Measurements from ENCODE around the gene PRSS23.

The PRSS23 gene

DNA sequence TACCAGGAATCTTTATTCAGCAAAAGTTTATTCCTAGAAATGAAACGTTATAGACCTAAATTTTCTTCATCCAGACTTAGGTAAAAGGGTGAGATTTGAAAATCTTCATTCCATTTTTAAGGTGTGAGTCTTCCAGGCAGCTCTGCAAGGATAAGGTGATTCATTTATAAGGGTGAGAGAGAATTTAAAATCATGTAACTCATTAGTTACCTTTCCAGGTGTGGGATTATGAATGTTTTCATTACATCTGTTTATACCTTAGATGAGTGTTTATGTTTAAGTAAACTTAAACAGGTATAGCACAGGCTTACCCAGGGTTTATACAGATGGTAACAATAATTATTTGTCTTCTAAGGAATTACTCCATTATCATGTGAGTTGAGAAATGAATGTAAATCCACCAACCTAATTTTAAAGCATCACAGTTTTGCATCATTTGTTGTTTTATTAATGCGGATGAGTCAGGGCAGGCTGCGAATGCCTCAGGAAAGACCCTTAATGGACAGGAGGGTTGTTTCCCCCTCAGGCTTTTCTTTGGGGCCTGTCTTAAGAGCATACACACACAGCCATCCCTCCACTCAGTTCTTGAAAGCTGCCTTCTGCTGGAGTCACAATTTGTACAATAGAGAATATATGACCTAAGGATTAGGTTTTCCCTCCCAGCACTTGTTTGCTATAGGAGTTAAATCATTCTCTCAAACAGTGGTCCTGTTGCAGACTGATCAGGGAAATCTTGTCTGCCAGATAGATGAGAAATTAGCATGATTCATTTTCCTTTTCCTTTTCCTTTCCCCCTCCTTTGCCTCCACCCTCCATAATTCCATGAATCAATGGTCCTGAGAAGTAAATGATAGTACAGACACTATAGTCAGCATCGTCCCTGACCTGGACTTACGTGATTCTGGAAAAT, 3.0 kb downstream of the PRSS23 start:
- H3K27me3 ChIP-seq, result peaks cover 52% of the 10 kb centered on the region
- no peak for DNase-seq
- H3K36me3 ChIP-seq, result no peaks in the 10 kb centered on the region
- H3K4me1 ChIP-seq, result no peaks in the 10 kb centered on the region
- no peak overlapping the region for H3K4me3 ChIP-seq (ENCODE audit: low read depth, low read length)
- TF ChIP-seq, protein P1, sequence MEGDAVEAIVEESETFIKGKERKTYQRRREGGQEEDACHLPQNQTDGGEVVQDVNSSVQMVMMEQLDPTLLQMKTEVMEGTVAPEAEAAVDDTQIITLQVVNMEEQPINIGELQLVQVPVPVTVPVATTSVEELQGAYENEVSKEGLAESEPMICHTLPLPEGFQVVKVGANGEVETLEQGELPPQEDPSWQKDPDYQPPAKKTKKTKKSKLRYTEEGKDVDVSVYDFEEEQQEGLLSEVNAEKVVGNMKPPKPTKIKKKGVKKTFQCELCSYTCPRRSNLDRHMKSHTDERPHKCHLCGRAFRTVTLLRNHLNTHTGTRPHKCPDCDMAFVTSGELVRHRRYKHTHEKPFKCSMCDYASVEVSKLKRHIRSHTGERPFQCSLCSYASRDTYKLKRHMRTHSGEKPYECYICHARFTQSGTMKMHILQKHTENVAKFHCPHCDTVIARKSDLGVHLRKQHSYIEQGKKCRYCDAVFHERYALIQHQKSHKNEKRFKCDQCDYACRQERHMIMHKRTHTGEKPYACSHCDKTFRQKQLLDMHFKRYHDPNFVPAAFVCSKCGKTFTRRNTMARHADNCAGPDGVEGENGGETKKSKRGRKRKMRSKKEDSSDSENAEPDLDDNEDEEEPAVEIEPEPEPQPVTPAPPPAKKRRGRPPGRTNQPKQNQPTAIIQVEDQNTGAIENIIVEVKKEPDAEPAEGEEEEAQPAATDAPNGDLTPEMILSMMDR (IDR thresholded peaks at IDR 0.05; ENCODE audit: low read depth, low read length), result no peak
- no peaks in the 10 kb centered on the region; the same call in 1 of the 2 replicates for H3K9me3 ChIP-seq

DNA sequence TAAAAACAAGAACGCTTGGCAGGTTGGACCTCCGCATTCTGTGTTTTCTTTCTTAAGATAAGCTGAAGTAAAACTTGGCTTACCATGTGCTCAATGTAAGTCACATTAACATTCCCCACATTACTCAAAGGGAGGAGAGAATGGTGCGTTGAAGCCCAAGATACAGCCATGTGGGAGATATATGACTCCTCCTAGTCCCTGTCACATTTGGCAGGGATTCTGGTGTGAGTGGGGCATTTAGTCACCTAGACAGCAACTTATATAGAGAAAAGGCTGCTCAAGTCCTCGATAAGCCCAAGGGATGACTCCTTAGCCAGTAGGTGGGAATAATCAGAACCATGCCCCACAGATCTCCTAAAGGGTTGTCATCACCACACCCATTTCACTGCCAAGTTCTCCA, 4.6 kb downstream of the PRSS23 start:
- Histone ChIP-seq H3K4me1 (no peaks in the 10 kb centered on the region), H3K9me3 (no peaks in the 10 kb centered on the region; the same call in 1 of the 2 replicates), H3K36me3 (no peaks in the 10 kb centered on the region), H3K27me3 (peaks cover 52% of the 10 kb centered on the region), H3K4me3 (ENCODE audit: low read depth, low read length) (no peak overlapping the region)
- no peak for DNase-seq
- TF ChIP-seq, protein P1 (IDR thresholded peaks at IDR 0.05; ENCODE audit: low read depth, low read length), result no peak

DNA sequence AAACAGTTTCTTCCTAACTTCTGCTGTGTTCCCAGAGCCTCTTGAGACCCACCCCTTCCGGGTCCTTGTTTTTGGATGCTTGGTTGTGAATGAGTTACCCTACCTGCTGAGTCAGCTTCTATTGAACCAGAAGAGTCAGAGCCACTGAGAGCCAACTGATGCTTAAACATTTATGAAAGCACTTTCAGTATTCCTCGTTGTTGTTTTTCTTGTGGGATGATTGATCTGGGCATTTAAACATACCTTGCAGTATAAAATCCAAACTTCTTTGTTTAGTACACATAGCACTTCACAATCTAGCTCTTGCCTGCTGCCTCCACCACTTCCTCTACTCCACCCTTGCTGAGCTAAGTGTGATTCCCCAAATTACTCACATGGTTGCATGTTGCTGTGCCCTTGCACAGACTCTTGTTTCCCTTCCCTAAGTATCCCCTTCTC, 5.5 kb downstream of the PRSS23 start:
- Histone ChIP-seq H3K4me1 (no peaks in the 10 kb centered on the region), H3K27me3 (peaks cover 50% of the 10 kb centered on the region), H3K9me3 (no peaks in the 10 kb centered on the region; the same call in 1 of the 2 replicates), H3K4me3 (ENCODE audit: low read depth, low read length) (no peak overlapping the region), H3K36me3 (no peaks in the 10 kb centered on the region)
- DNase-seq, result no peak
- TF ChIP-seq, protein P1 (IDR thresholded peaks at IDR 0.05; ENCODE audit: low read depth, low read length), result no peak

DNA sequence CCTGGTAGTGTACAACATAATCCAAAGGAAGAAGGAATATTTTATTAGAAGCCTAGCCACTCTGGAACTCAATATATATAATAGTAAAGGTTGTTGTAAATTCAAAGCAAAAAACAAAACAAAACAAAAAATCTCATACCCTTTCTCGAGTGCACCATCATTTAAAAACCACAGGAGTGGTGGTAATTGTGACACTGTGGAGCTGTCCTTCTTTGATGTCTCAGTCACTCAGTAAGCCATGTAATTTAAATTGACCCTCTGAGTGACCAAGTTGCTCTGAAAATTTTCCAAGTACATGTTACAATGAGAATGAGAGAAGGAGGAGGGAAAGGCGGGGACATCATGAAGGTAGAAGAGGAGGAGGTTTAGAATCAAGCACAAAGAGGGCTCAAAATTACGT, 6.6 kb downstream of the PRSS23 start:
- TF ChIP-seq, protein P1 (IDR thresholded peaks at IDR 0.05; ENCODE audit: low read depth, low read length), result no peak
- no peak overlapping the region for H3K4me3 ChIP-seq (ENCODE audit: low read depth, low read length)
- DNase-seq, result no peak
- peaks cover 47% of the 10 kb centered on the region for H3K27me3 ChIP-seq
- no peaks in the 10 kb centered on the region for H3K4me1 ChIP-seq
- no peaks in the 10 kb centered on the region for H3K36me3 ChIP-seq
- H3K9me3 ChIP-seq, result no peaks in the 10 kb centered on the region; the same call in 1 of the 2 replicates

DNA sequence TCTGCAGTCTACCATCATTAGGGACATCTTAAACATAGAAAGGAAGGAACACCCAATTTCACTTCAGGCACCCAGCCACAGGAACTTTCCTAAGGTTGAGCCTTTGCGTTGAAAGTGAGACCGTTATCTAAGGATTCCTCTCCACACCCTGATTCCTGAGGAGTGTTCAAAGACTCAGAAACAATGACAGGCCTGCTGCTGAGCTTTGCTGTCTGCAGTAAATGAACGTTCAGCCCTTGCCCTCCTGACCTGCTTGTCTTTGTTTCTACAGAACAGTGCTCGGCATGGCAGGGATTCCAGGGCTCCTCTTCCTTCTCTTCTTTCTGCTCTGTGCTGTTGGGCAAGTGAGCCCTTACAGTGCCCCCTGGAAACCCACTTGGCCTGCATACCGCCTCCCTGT, 7.0 kb downstream of the PRSS23 start:
- no peaks in the 10 kb centered on the region; the same call in 1 of the 2 replicates for H3K9me3 ChIP-seq
- H3K4me1 ChIP-seq, result no peaks in the 10 kb centered on the region
- no peaks in the 10 kb centered on the region for H3K36me3 ChIP-seq
- DNase-seq, result no peak
- TF ChIP-seq, protein P1 (IDR thresholded peaks at IDR 0.05; ENCODE audit: low read depth, low read length), result no peak
- H3K4me3 ChIP-seq (ENCODE audit: low read depth, low read length), result no peak overlapping the region
- H3K27me3 ChIP-seq, result peaks cover 47% of the 10 kb centered on the region

DNA sequence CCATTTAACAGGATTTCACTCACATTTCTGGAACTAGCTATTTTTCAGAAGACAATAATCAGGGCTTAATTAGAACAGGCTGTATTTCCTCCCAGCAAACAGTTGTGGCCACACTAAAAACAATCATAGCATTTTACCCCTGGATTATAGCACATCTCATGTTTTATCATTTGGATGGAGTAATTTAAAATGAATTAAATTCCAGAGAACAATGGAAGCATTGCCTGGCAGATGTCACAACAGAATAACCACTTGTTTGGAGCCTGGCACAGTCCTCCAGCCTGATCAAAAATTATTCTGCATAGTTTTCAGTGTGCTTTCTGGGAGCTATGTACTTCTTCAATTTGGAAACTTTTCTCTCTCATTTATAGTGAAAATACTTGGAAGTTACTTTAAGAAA, 9.2 kb downstream of the PRSS23 start:
- TF ChIP-seq, protein P1 (IDR thresholded peaks at IDR 0.05; ENCODE audit: low read depth, low read length), result no peak
- Histone ChIP-seq H3K9me3 (no peaks in the 10 kb centered on the region; the same call in 1 of the 2 replicates), H3K4me1 (no peaks in the 10 kb centered on the region), H3K4me3 (ENCODE audit: low read depth, low read length) (no peak overlapping the region), H3K27me3 (peaks cover 34% of the 10 kb centered on the region), H3K36me3 (no peaks in the 10 kb centered on the region)
- no peak for DNase-seq
